GM13977 (cell line): ENCODE results near the gene BORA.

Experiments used
- DNase-seq: peaks from one replicate; pipeline ENCODE4 v3.0.0; 2012; ENCODE audit warnings: low spot score
- in situ Hi-C: fragments of 300-500 bp; cut with MboI; formaldehyde crosslinking; loops from one replicate; pipeline ENCODE4 v1.12.0; 2022; ENCODE audit warnings: low sequenced_read_pairs, low pct_unique_long_range_greater_than_20kb, mixed read lengths, inconsistent platforms; ENCODE audit not compliant: unreplicated experiment
- TF ChIP-seq, protein P1 (sequence below): IDR thresholded peaks from 2 replicates; pipeline ENCODE4 v1.5.1; 2012; ENCODE audit warnings: mild to moderate bottlenecking, control low read depth; ENCODE audit not compliant: insufficient read depth; ENCODE audit errors: extremely low read depth, missing control alignments

Gene BORA

GRCh38 chr13:72727417-72728289, at the start of gene BORA, which contains the start of gene MZT1:
Gene BORA (plus strand): TSS chr13:72727923. CDS start chr13:72728941, 1,018 bp downstream.
Gene MZT1 (minus strand): TSS chr13:72727629. CDS start chr13:72727602, 27 bp downstream.
- TF ChIP-seq, protein P1, sequence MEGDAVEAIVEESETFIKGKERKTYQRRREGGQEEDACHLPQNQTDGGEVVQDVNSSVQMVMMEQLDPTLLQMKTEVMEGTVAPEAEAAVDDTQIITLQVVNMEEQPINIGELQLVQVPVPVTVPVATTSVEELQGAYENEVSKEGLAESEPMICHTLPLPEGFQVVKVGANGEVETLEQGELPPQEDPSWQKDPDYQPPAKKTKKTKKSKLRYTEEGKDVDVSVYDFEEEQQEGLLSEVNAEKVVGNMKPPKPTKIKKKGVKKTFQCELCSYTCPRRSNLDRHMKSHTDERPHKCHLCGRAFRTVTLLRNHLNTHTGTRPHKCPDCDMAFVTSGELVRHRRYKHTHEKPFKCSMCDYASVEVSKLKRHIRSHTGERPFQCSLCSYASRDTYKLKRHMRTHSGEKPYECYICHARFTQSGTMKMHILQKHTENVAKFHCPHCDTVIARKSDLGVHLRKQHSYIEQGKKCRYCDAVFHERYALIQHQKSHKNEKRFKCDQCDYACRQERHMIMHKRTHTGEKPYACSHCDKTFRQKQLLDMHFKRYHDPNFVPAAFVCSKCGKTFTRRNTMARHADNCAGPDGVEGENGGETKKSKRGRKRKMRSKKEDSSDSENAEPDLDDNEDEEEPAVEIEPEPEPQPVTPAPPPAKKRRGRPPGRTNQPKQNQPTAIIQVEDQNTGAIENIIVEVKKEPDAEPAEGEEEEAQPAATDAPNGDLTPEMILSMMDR, result no peak
- in situ Hi-C loops, result no loop called here

DNA sequence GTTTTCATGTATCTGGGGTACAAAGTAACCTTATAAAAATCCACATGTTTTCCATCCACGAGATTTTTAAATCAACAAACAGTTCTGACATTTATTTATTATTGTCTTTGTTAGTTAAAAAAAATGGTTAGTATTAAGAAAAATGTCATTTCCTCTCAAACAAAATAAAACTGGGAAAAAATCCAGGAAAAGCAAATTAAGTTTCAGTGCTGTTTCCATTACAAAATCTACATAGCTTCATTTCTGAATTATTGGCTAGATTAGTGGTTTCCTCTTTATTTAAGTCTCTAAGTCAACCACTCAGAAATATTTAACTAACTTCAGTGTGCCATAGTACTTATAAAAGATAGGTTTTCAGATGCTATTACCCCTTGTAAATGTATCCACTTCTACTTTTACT, 49.4 kb upstream of the BORA start:
- TF ChIP-seq, protein P1, result no peak
- in situ Hi-C loops, result no loop called here
- DNase-seq, result no peak

More at GRCh38 chr13:72727417-72728289, at the start of gene BORA, which contains the start of gene MZT1:
- peak; percentile 90 for DNase-seq

GRCh38 chr13:72680353-72680752, 47.4 kb upstream of the BORA start:
- in situ Hi-C loops, result no loop called here
- TF ChIP-seq, protein P1, result no peak
- no peak for DNase-seq

- in situ Hi-C loops, result no loop called here
- no peak for DNase-seq
- TF ChIP-seq, protein P1, result no peak
Observed at GRCh38 chr13:72686766-72687165, 41.0 kb upstream of the BORA start.

DNA sequence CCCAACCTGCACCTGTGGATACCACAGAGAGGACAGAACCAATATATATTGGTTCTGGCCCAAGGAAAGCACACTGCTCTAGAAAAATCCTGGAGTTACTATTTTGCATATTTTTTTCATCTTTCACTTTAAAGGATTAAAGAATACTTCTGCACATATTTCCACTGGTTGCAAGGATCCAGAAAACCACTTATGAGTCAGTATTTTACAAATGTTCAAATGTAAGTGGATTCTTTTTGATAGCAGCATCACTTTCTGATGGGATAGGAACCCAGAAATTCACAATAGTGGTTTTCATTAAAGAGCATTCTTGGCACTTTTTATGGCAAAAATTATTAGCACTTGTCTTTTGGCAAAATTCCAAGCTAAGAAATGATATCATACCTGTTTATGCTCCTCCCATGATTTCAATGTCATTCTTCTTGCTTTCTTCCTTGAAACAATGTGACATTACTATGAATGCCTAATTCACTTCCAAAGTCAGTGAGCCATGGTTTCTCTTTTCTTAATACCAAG, 38.5 kb upstream of the BORA start:
- no peak for DNase-seq
- in situ Hi-C loops, result no loop called here
- TF ChIP-seq, protein P1, result no peak

- no peak for DNase-seq
- TF ChIP-seq, protein P1, result no peak
- in situ Hi-C loops, result no loop called here
Observed at GRCh38 chr13:72692884-72693514, 34.7 kb upstream of the BORA start.
